Transverse colon (tissue), 4 donors: ENCODE results near the gene CREM. TPM values are rescaled to one million over a fixed set of nuclear protein-coding genes. Genes with fewer than 3 reads are reported as not detected.

Experiments
- DNase-seq: peaks from one replicate; pipeline ENCODE4 v3.0.0-alpha.2; 2019
- H3K27ac ChIP-seq, 4 donors: fragments of 200-600 bp; sonication (generic); 2 replicates each; pipeline ENCODE4 v1.5.1; 2016 to 2018; ENCODE audit warnings: inconsistent platforms in 4 of 4
- H3K27me3 ChIP-seq: fragments of 200-600 bp; sonication (generic); 2 replicates; pipeline ENCODE4 v1.5.1; 2017; ENCODE audit warnings: inconsistent platforms
- H3K36me3 ChIP-seq, 4 donors: fragments of 200-600 bp; sonication (generic); 2 replicates each; pipeline ENCODE4 v1.5.1; 2017 to 2019; ENCODE audit warnings: inconsistent platforms in 4 of 4
- H3K4me1 ChIP-seq, 4 donors: fragments of 200-600 bp; sonication (generic); 2 replicates each; pipeline ENCODE4 v1.5.1; 2017 to 2020; ENCODE audit warnings: inconsistent platforms in 4 of 4
- H3K4me3 ChIP-seq, 4 donors: fragments of 200-600 bp; sonication (generic); 1 replicate in 1 of 4; 2 replicates in 3 of 4; pipeline versions ENCODE4 v1.5.1 to v1.6.1; 2017 to 2019; ENCODE audit warnings: inconsistent platforms in 4 of 4
- H3K9me3 ChIP-seq, 2 donors: fragments of 200-600 bp; sonication (generic); 2 replicates each; pipeline ENCODE4 v1.5.1; 2017 to 2019; ENCODE audit warnings: inconsistent platforms in 2 of 2
- CTCF ChIP-seq, 5 experiments: fragments of 200-600 bp in 3 of 5; fragments of 450-650 bp in 2 of 5; sonication (generic) in 3 of 5; IDR thresholded peaks; 1 replicate in 2 of 5; 2 replicates in 3 of 5; pipeline ENCODE4 v1.5.1; 2016 to 2017; ENCODE audit warnings: antibody characterized with exemption in 5 of 5, inconsistent platforms in 3 of 5, mild to moderate bottlenecking in 2 of 5, moderate library complexity in 1 of 5
- EP300 ChIP-seq: sonication (generic); formaldehyde crosslinking; IDR thresholded peaks from one replicate; pipeline ENCODE4 v1.6.1; 2017; ENCODE audit warnings: antibody characterized with exemption, low read depth
- POLR2A ChIP-seq: fragments of 450-650 bp; IDR thresholded peaks from one replicate; pipeline ENCODE4 v1.6.1; 2016; ENCODE audit warnings: antibody characterized with exemption, mild to moderate bottlenecking, moderate library complexity
- POLR2AphosphoS5 ChIP-seq, 3 donors: sonication (generic); formaldehyde crosslinking; IDR thresholded peaks; one replicate each; pipeline ENCODE4 v1.6.1; 2016; ENCODE audit warnings: antibody characterized with exemption in 3 of 3
- WGBS, 2 donors: methylation state at CpG; one replicate each; pipeline ENCODE4 v1.1.5; 2018; ENCODE audit warnings: low coverage in 1 of 2; 5-methylcytosine and 5-hydroxymethylcytosine counted together
- in situ Hi-C, 4 donors: fragments of 200-750 bp; cut with MboI; loops; one replicate each; pipeline versions ENCODE4 v1.15.0 to v1.15.1; 2017; ENCODE audit warnings: low sequenced_read_pairs in 3 of 4, low pct_ligation_motif_present in 1 of 4, low pct_unique_long_range_greater_than_20kb in 1 of 4
- intact Hi-C: fragments of 100-400 bp; cut with DNase I; formaldehyde crosslinking; loops from one replicate; pipeline ENCODE4 v1.15.1; 2023; ENCODE audit warnings: low total_unique reads
- total RNA-seq, 4 donors: library from RNA; depleted of rRNA; stranded (reverse); fragments of >200 nt; gene quantifications; one replicate each; pipeline ENCODE4 v1.1.0, GENCODE V29; 2016

CREM gene
- total RNA-seq, 4 donors from 2014 or later = 2.8 to 99.9 (median 21.1) TPM

- Histone ChIP-seq H3K4me3 (no peak overlapping the region), H3K27ac (no peak overlapping the region), H3K4me1 (peaks cover 0 to 7% (median 2%) of the 10 kb centered on the region in 4 donors), H3K36me3 (no peaks in the 10 kb centered on the region), H3K27me3 (no peaks in the 10 kb centered on the region), H3K9me3 (no peaks in the 10 kb centered on the region)
- WGBS, 2 donors = 71 to 78% methylated on average over 1 to 5 of the region's 5 CpGs
- intact Hi-C loops (no loop called here), in situ Hi-C loops (no loop called here)
- TF ChIP-seq CTCF (IDR thresholded peaks at IDR 0.05) (no peak), POLR2AphosphoS5 (IDR thresholded peaks at IDR 0.05) (no peak), POLR2A (no peak), EP300 (no peak)
- DNase-seq = peak; percentile 32
These were observed 9.2 kb downstream of the CREM start for GRCh38 chr10:35135861-35136260.

- no peaks in the 10 kb centered on the region for H3K36me3 ChIP-seq
- H3K4me3 ChIP-seq = no peak overlapping the region
- H3K4me1 ChIP-seq = peaks cover 0 to 4% (median 0%) of the 10 kb centered on the region in 4 donors
- no peak for DNase-seq
- TF ChIP-seq POLR2AphosphoS5 (IDR thresholded peaks at IDR 0.05) = no peak
- no peaks in the 10 kb centered on the region for H3K27me3 ChIP-seq
- intact Hi-C loops = no loop called here
- H3K27ac ChIP-seq = no peak overlapping the region
- H3K9me3 ChIP-seq = no peaks in the 10 kb centered on the region
- 85 to 90% methylated on average over 2 to 4 of the region's 4 CpGs for WGBS, 2 donors
- in situ Hi-C loops = no loop called here
These were observed 9.7 kb downstream of the CREM start for GRCh38 chr10:35136263-35136815.

GRCh38 chr10:35140126-35140525 is 13.5 kb downstream of the CREM start:
- WGBS, 2 donors = 92 to 93% methylated on average over 4 to 6 of the region's 6 CpGs
- no peak for DNase-seq
- Histone ChIP-seq H3K4me3 (no peak overlapping the region), H3K4me1 (no peaks in the 10 kb centered on the region), H3K9me3 (no peaks in the 10 kb centered on the region), H3K27me3 (no peaks in the 10 kb centered on the region), H3K27ac (no peak overlapping the region), H3K36me3 (no peaks in the 10 kb centered on the region)
- in situ Hi-C loops (no loop called here), intact Hi-C loops (no loop called here)
- TF ChIP-seq POLR2AphosphoS5 (IDR thresholded peaks at IDR 0.05) = no peak
- no peak for TF ChIP-seq POLR2A
- TF ChIP-seq EP300 = no peak
- no peak for TF ChIP-seq CTCF (IDR thresholded peaks at IDR 0.05)

GRCh38 chr10:35140727-35141126 is 14.1 kb downstream of the CREM start:
- DNase-seq = no peak
- TF ChIP-seq EP300 (no peak), CTCF (IDR thresholded peaks at IDR 0.05) (no peak), POLR2A (no peak), POLR2AphosphoS5 (IDR thresholded peaks at IDR 0.05) (no peak)
- H3K9me3 ChIP-seq = no peaks in the 10 kb centered on the region
- H3K27ac ChIP-seq = no peak overlapping the region
- WGBS, 2 donors = 58 to 88% methylated on average over 2 to 3 of the region's 3 CpGs
- H3K27me3 ChIP-seq = no peaks in the 10 kb centered on the region
- H3K4me1 ChIP-seq = no peaks in the 10 kb centered on the region
- intact Hi-C loops (no loop called here), in situ Hi-C loops (no loop called here)
- H3K4me3 ChIP-seq = no peak overlapping the region
- no peaks in the 10 kb centered on the region for H3K36me3 ChIP-seq

- H3K4me3 ChIP-seq = no peak overlapping the region
- 80% methylated on average over 6 of the region's 6 CpGs; no CpG with 5 or more reads in 1 of the 2 donors for WGBS, 2 donors
- DNase-seq = no peak
- in situ Hi-C loops = no loop called here
- intact Hi-C loops = no loop called here
- no peaks in the 10 kb centered on the region for H3K36me3 ChIP-seq
- no peak for TF ChIP-seq EP300
- TF ChIP-seq CTCF (IDR thresholded peaks at IDR 0.05) = no peak
- TF ChIP-seq POLR2A = no peak
- TF ChIP-seq POLR2AphosphoS5 (IDR thresholded peaks at IDR 0.05) = no peak
- peak overlapping the region in 2 of 4 donors; percentile 8 to 29 for H3K27ac ChIP-seq
- no peaks in the 10 kb centered on the region for H3K9me3 ChIP-seq
- peaks cover 0 to 10% (median 4%) of the 10 kb centered on the region in 4 donors for H3K4me1 ChIP-seq
- H3K27me3 ChIP-seq = no peaks in the 10 kb centered on the region
These were observed 23.7 kb downstream of the CREM start for GRCh38 chr10:35150308-35150707.
